ENCODE data around the gene HCK.

HCK gene

DNA sequence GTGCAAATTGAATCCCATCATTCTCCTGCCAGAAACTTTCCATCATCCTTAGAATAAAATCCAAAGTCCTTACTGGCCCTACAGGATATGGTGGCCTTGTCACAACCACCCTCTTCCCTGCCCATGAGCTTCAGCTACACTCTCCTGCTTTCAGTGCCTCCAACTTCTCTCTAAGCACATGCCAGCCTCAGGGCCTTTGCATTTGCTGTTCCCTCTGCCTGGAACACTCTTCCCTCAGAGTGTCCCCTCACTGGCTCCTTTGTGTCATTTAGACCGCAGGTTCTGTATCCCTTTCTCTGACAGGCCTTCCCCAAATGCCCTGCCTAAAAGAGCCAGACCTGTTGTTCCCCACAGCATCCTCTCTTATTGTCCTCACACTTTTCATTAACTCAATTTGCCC lies 18.2 kb downstream of the HCK start:
- TF ChIP-seq, protein P1, sequence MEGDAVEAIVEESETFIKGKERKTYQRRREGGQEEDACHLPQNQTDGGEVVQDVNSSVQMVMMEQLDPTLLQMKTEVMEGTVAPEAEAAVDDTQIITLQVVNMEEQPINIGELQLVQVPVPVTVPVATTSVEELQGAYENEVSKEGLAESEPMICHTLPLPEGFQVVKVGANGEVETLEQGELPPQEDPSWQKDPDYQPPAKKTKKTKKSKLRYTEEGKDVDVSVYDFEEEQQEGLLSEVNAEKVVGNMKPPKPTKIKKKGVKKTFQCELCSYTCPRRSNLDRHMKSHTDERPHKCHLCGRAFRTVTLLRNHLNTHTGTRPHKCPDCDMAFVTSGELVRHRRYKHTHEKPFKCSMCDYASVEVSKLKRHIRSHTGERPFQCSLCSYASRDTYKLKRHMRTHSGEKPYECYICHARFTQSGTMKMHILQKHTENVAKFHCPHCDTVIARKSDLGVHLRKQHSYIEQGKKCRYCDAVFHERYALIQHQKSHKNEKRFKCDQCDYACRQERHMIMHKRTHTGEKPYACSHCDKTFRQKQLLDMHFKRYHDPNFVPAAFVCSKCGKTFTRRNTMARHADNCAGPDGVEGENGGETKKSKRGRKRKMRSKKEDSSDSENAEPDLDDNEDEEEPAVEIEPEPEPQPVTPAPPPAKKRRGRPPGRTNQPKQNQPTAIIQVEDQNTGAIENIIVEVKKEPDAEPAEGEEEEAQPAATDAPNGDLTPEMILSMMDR (IDR thresholded peaks at IDR 0.05) = no peak
- DNase-seq (ENCODE audit: low spot score) = no peak
- Histone ChIP-seq H3K27ac (no peak overlapping the region), H3K4me3 (no peak overlapping the region)

DNA sequence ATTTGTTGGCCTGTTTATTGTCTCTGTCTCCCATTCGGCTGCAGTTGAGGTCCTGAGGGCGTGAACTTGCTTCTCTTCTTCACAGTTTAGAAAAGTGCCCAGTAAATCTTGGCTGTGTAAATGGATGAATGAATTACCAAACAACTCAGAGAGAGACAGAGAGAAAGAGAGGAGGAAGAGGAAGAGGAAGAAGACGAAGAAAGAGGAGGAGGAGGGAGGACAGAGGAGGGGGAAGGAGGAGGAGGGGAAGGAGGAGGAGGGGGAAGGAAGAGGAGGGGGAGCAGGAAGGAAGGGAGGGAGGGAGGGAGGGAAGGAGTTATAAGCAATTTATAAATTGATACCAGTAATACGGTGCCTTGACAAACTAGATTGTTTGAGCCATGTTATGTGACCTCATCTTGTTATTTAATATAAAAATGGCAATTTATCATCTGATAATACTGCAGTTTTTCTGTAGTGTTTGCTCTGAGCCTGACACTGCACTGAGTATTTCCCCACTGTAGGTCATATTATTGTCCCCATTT lies 18.7 kb downstream of the HCK start:
- H3K4me3 ChIP-seq = no peak overlapping the region
- TF ChIP-seq, protein P1 (IDR thresholded peaks at IDR 0.05) = no peak
- no peak overlapping the region for H3K27ac ChIP-seq
- DNase-seq (ENCODE audit: low spot score) = no peak

DNA sequence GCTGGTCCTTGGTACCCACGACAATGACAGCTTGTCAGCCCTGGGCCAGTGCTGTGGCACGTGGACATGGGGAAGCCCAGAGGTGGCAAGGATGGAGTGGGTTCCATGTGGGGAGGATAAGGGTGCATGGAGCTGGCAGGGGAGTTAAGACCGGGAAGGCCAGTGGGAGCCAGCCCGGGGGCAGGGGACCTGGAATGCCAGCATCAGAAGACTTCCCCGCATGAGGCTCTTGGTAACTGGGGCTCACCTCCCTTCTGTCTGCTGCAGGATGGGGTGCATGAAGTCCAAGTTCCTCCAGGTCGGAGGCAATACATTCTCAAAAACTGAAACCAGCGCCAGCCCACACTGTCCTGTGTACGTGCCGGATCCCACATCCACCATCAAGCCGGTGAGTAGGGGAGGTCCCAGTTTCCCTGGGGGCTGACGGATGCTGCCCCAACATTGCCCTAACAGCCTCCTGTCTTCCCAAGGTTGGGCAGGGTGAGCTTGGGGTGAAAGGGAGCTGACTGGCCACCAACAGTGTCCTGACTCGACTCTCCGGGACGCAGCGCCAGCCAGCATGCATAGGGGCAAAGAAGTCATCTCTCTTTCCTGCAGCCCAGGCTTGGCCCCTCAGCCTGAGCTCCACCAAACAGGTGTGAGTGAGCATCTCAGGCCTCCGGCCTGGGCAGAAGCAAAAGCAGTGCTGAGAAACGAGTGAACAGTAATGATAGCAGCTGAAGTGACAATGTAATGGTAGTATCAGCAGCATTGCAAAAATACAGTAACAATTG lies 19.5 kb downstream of the HCK start:
- Histone ChIP-seq H3K27ac (no peak overlapping the region), H3K4me3 (no peak overlapping the region)
- TF ChIP-seq, protein P1 (IDR thresholded peaks at IDR 0.05) = no peak
- DNase-seq (ENCODE audit: low spot score) = no peak

DNA sequence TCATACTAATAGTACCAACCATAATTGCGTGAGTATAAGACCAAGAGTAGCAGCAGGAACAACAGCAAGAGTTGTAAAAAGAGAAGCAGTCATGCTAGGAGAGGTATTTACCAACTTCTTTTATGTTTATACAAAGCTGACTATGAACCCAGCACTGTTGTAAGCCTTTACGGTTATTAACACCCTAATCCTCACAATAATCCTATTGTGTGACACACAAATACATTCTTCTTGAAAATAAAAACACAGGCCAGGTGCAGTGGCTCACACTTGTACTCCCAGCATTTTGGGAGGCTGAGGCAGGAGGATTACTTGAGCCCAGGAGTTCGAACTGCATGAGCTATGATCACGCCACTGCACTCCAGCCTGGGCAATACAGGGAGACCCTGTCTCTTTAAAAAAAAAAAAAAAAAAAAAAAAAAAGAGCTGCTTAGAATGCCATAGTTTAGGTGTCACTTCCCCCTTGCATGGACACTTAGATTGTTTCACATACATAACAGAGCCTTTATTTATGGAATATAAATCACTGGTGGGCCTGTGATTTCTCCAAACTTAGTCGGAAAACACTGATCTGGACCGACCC lies 20.2 kb downstream of the HCK start:
- Histone ChIP-seq H3K27ac (no peak overlapping the region), H3K4me3 (no peak overlapping the region)
- DNase-seq (ENCODE audit: low spot score) = no peak
- TF ChIP-seq, protein P1 (IDR thresholded peaks at IDR 0.05) = no peak

DNA sequence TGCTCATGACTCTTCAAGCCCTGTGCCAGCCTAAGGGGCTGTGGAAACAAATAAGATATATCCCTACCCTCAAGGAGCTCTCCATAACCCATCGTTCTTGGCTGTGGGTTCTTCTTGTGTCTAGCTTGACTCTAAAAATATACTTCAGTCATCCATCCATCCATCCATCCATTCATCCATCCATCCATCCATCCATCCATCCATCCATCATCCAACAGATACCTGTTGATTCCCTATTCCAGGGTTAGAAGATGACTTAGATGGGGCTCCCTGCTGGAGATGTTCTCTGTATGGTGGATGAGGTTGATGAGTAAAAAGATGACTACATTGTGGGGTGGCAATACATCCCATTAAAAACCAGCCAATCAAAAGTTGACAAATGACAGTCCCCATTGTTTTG lies 23.5 kb downstream of the HCK start:
- TF ChIP-seq, protein P1 (IDR thresholded peaks at IDR 0.05) = no peak
- H3K4me3 ChIP-seq = no peak overlapping the region
- H3K27ac ChIP-seq = no peak overlapping the region
- DNase-seq (ENCODE audit: low spot score) = no peak

DNA sequence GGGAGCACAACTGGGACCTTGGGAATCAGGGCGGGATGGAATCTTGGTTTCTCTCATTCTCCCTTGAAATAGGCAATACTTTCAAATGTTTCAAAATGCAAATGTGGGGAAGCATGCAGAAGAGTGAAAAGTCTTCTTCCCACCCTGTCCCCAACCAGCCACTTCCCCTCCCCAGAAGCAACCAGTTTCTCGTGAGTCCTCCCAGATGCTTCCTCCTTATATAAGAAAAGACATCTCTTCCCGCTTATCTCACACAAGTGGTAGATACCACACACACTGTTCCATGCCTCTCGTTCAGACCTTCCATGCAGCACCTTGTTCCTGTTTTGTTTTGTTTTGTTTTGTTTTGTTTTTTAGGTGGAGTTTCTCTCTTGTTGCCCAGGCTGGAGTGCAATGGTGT lies 25.1 kb downstream of the HCK start:
- Histone ChIP-seq H3K27ac (no peak overlapping the region), H3K4me3 (no peak overlapping the region)
- TF ChIP-seq, protein P1 (IDR thresholded peaks at IDR 0.05) = no peak
- DNase-seq (ENCODE audit: low spot score) = no peak

DNA sequence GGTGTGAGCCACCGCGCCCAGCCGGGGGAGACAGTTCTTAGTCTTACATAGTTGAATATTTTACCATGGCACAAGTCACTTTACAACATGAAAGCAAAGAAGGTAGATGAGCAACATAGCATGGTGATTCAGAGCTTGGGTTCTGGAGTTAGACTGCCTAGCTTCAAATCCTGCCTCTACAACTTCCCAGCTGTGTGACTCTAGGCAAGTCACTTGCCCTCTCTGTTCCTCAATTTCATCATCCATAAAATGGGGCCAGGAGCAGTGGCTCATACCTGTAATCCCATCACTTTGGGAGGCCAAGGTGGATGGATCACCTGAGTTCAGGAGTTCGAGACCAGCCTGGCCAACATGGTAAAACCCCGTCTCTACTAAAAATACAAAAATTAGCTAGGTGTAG lies 26.3 kb downstream of the HCK start:
- no peak for DNase-seq (ENCODE audit: low spot score)
- Histone ChIP-seq H3K27ac (no peak overlapping the region), H3K4me3 (no peak overlapping the region)
- TF ChIP-seq, protein P1 (IDR thresholded peaks at IDR 0.05) = no peak

All from coronary artery (tissue), 2 donors.